NCI-H2107 (cell line): ENCODE measurements around the gene HPGDS.
"Not testable (repeated sequence)": the region's sequence is repeated elsewhere in the genome, so short reads cannot be mapped to it uniquely, and the experiment has no call there.

Experiments
- DNase-seq: peaks from one replicate; lab custom pipeline; 2025; lab: John Stamatoyannopoulos, UW

Gene HPGDS

DNA sequence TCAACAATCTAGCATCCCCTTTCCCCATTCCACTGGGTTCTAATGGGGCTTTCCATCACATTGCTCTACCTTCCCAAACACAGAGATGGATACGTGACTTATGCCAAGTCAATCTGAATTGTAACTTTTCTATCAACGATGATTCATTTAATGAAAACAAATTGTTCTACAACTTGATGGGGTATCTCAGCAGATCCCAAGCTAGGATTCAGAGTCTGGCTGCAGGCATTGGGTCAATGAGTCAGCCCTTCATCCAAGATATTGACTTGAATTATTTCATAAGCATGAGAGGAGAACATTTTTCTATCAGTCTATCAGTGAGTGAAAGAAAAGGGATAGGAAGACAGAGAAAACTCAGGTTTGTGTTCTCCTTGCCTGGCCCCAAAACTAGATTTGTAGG, 15.0 kb upstream of the HPGDS start:
- DNase-seq = no peak

DNA sequence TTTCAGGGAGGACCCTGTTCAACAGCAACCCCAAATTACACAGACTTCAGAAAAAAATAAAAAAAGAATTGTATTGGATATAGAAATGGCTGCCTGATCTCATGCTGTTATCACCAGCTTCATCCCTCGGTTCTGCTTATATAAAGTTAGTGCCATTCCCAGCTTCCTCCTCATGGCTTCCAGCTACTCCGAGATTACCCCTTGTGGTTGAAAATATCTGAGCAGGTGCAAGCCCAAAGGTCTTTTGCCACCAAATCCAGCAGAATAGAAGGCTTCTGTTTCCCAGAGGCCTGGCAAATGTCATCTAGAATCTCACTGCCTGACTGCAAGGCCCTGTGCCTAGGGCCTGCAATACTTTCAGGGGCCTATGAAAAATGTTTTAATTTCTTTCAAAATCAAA, 13.8 kb upstream of the HPGDS start:
- no peak for DNase-seq

DNA sequence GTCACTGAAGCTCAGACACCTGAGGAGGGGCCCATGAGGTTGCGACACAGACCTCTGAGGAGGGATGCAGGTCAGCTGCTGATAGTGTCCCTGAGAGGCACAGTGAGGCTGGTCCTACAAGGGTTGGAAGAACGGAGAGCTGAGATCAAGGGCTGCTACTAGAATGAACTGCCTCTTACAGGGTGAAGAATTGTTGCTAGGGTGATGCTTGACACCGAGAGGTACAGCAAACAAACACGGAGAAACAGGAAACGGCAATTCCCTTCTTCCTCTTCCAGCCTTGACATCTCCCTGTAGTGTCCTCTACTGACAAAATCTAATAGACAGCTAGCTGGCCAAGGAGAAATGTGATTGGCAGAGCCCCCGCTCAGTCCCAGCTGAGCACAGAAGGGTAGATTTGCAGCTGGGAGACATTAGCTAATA, 11.8 kb upstream of the HPGDS start:
- DNase-seq = no peak

- no peak for DNase-seq
Observed at GRCh38 chr4:94352996-94353395, 10.4 kb upstream of the HPGDS start.

DNA sequence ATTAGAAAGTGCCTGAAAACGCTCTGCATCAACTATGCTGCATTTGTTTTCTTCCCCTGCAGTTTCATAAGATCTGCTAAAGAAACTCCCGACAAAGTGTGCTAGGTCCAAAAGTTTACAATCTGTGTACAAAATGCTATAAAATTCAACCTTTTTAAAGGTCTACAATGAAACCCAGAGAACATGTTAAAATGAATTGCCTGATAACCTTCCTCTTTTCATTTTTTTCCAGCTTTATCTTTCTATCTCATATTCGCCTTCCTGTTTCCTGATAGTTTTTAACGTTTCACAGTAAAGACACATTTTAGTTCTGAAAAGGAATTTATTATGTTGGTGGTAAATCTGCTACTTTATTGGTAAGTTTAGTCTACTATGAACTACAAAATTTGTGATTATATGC, 9.5 kb upstream of the HPGDS start:
- DNase-seq = no peak

DNA sequence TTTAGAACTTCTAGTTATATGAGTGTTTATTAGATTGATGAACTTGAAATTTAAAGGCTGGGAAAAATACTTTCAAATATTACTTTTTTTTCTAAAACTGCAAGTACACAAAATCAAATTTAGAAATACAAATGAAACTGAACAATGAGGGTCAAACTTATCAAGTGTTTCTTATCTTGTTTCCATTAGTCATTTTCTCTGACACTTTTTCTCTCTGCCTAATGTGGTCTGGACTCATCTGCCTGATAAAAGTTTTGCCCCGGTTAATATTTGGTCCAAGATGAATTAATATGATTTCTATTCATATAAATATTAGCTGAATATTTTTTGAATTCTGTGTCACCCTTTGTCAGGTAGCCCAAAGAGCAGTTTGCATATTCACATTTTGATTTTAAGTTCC, 8.7 kb upstream of the HPGDS start:
- no peak for DNase-seq

GRCh38 chr4:94350095-94350494, 7.5 kb upstream of the HPGDS start:
- DNase-seq = no peak

GRCh38 chr4:94349193-94349592, 6.6 kb upstream of the HPGDS start:
- no peak for DNase-seq

DNA sequence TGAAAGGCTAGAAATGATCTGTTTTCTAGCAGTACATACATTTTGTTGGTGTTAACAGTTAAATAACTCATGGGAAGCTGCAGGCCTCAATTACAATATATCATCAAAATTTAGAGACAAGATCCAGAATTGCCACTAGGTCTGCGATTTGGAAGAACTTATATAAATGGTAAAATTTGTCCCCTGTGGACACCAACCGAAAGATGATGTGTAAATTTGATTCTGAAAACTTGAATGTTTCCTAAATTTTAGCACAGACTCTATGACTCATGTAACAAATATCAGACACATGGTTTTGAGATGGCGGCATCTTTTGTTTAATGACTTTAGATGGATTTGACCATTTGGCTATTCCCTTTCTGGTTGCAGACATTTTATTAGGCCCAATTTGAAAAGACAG, 6.0 kb upstream of the HPGDS start:
- no peak for DNase-seq

- DNase-seq = no peak
Observed at GRCh38 chr4:94346541-94346940, 3.9 kb upstream of the HPGDS start.

DNA sequence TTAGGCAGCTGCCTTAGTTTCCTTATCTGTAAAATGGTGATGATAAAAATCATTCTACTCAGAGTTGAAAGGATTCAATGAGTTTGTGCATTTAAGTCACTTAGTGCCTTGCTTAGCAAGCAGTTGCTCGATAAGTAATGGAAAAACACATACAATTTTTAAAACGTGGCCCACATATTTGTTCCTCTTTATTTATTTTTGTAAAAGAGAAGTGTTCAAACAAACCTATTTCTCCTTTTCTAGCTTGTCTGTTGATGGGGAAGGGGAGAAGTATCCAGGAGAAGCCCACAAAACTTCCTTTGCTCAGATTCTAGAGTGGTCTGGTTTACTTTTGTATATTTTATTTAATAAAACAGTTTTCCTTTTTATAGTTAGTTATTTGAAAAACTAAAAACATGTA, 3.3 kb upstream of the HPGDS start:
- DNase-seq = no peak

- DNase-seq = no peak
Observed at GRCh38 chr4:94345266-94345665, 2.6 kb upstream of the HPGDS start.

- DNase-seq = no peak
Observed at GRCh38 chr4:94344457-94344856, 1.8 kb upstream of the HPGDS start.

GRCh38 chr4:94341481-94342370, 910 bp downstream of the HPGDS start:
- DNase-seq = no peak

GRCh38 chr4:94339779-94340178, 2.9 kb downstream of the HPGDS start:
- DNase-seq = no peak

- no peak for DNase-seq
Observed at GRCh38 chr4:94338681-94339351, 3.8 kb downstream of the HPGDS start.

- not testable (repeated sequence) for DNase-seq
Observed at GRCh38 chr4:94336791-94337190, 5.8 kb downstream of the HPGDS start.

GRCh38 chr4:94336303-94336702, 6.3 kb downstream of the HPGDS start:
- DNase-seq = no peak

DNA sequence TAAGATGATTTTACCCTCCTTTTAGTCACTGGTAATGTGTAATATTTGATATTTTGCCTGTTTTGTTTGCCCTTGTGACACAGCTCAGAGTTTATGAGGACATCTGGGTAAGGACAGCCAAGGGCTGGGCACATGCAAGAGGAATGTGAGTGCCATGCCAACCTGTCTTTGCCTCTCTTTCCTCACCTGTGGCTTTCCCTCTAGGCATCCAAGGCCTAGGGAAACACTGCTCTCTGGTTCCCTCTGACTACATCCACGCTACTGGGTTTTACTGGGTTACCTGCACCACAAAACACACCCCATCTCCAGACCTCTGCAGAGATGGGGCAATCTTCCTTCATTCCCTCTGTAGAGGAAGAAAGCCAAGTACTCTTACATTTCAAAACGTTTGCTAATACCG, 7.7 kb downstream of the HPGDS start:
- no peak for DNase-seq

- no peak for DNase-seq
Observed at GRCh38 chr4:94334476-94334875, 8.2 kb downstream of the HPGDS start.

DNA sequence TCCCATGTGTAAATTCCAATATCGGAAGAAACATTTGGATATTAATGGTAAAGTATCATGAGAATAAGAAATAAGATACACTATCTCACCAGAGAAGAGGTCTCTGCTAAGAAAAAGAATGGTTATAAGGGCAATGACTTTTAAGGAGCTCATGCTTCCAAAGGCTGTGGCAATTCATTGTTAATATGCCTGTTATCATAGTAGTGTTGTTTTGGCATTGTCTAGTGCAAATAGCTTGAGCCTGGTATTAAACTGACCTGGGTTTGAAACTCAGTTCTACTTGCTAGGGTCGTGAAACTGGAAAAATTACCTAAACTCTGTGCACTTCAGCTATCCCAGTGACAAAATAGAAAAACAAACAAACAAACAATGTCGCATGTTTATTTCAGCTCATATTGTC, 8.8 kb downstream of the HPGDS start:
- no peak for DNase-seq

GRCh38 chr4:94332983-94333590, 9.5 kb downstream of the HPGDS start:
- no peak for DNase-seq

GRCh38 chr4:94329933-94330332, 12.7 kb downstream of the HPGDS start:
- DNase-seq = no peak
